ENCODE results near the gene TLL1. TPM values are rescaled to one million over a fixed set of nuclear protein-coding genes. Genes with fewer than 3 reads are reported as not detected.

The TLL1 gene
- total and polyA plus RNA-seq, 8 donors = 0.65 to 3.0 (median 1.6) TPM

DNA sequence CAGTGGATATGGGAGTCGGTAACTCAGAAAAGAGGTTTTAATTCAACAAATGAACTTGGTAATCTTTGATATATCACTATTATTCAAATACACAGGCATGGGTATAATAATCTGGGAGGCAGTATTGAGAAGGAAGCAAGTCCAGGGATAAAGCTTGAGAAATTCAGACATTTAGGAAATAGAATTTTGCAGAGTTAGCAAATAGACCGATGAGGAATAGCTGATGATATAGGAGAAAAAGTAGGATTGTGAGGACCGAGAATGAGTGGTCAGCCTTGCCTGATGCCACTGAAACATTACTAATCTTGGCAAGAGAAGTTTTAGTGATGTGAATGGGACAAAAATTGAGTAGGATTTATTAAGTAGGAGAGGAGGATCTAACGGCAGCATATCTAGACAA lies 71.9 kb downstream of the TLL1 start:
- no peaks in the 10 kb centered on the region for H3K9me3 ChIP-seq
- no peak overlapping the region for H3K4me3 ChIP-seq
- no peaks in the 10 kb centered on the region for H3K4me1 ChIP-seq
- TF ChIP-seq CTCF (IDR thresholded peaks at IDR 0.05) = no peak
- H3K27ac ChIP-seq = no peak overlapping the region
- WGBS, 2 donors = 76 to 87% methylated on average over 4 of the region's 4 CpGs
- DNase-seq (no peak), ATAC-seq (no peak), FAIRE-seq (no peak)
- intact Hi-C loops (cut with DNase I) = no loop called here
- no peaks in the 10 kb centered on the region for H3K27me3 ChIP-seq
- H3K36me3 ChIP-seq = no peaks in the 10 kb centered on the region

GRCh38 chr4:165945991-165946390 lies 73.0 kb downstream of the TLL1 start:
- Histone ChIP-seq H3K4me1 (no peaks in the 10 kb centered on the region), H3K4me3 (no peak overlapping the region), H3K36me3 (no peaks in the 10 kb centered on the region), H3K9me3 (no peaks in the 10 kb centered on the region), H3K27ac (no peak overlapping the region), H3K27me3 (no peaks in the 10 kb centered on the region)
- 78 to 86% methylated on average over 3 of the region's 3 CpGs for WGBS, 2 donors
- DNase-seq = no peak
- intact Hi-C loops (cut with DNase I) = no loop called here
- FAIRE-seq = no peak
- TF ChIP-seq CTCF (IDR thresholded peaks at IDR 0.05) = no peak
- ATAC-seq = no peak

- no peak for DNase-seq
- intact Hi-C loops (cut with DNase I) = no loop called here
- ATAC-seq = no peak
- H3K36me3 ChIP-seq = no peaks in the 10 kb centered on the region
- TF ChIP-seq CTCF (IDR thresholded peaks at IDR 0.05) = no peak
- H3K27me3 ChIP-seq = no peaks in the 10 kb centered on the region
- WGBS, 2 donors = 86 to 90% methylated on average over 3 of the region's 3 CpGs
- H3K27ac ChIP-seq = no peak overlapping the region
- no peak for FAIRE-seq
- H3K4me3 ChIP-seq = no peak overlapping the region
- no peaks in the 10 kb centered on the region for H3K9me3 ChIP-seq
- no peaks in the 10 kb centered on the region for H3K4me1 ChIP-seq
Observed at GRCh38 chr4:165947019-165947418, 74.0 kb downstream of the TLL1 start.

DNA sequence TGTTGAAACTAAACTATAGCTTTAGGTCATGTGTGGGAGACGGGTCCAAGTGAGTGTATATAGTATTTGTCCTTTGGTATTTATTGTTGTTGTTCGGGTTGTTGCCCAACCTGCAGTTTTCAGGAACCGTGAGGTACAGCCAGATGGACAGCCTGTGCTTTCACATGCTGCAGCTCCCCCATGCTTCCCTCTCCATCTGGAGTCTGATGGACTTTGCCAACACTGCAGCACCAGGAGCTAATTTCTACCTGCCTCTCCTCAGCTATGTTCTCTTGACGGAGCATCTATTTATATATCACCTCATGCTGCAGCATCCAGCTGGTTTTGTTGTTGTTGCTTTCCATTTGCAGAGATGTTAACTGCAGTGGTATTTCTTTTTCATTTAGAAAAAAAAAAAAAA lies 80.1 kb downstream of the TLL1 start:
- intact Hi-C loops (cut with DNase I) = no loop called here
- Histone ChIP-seq H3K4me1 (no peaks in the 10 kb centered on the region), H3K4me3 (no peak overlapping the region), H3K27me3 (no peaks in the 10 kb centered on the region), H3K9me3 (no peaks in the 10 kb centered on the region), H3K36me3 (no peaks in the 10 kb centered on the region), H3K27ac (no peak overlapping the region)
- TF ChIP-seq CTCF (IDR thresholded peaks at IDR 0.05) = no peak
- FAIRE-seq = no peak
- no peak for ATAC-seq
- DNase-seq = no peak
- WGBS, 2 donors = 45 to 73% methylated on average over 4 of the region's 4 CpGs

DNA sequence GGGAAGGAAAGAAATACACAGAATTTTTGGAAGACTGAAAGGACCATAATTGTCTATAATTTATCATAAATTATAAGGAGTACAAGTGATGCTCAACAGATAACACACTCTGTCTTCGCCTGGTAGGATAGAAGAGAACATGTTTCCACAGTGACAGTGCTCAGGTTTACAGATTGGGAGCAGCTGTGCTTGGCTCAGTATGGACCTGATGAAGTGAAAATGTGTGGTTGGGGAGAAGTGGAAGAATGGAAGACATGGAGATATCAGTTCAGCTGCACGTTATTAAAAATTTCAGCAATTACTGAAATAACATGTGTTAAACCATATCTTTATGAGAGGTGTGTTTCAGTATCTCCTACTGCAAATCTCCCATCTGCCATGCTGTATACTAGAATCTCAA lies 90.6 kb downstream of the TLL1 start:
- Histone ChIP-seq H3K36me3 (no peaks in the 10 kb centered on the region), H3K27ac (no peak overlapping the region), H3K4me1 (no peaks in the 10 kb centered on the region), H3K27me3 (no peaks in the 10 kb centered on the region), H3K9me3 (no peaks in the 10 kb centered on the region), H3K4me3 (no peak overlapping the region)
- intact Hi-C loops (cut with DNase I) = no loop called here
- DNase-seq = no peak
- 72 to 81% methylated on average over 2 of the region's 2 CpGs for WGBS, 2 donors
- FAIRE-seq = no peak
- TF ChIP-seq CTCF (IDR thresholded peaks at IDR 0.05) = no peak
- ATAC-seq = no peak
